AG09319 (cell line): Measurements from ENCODE around the gene TAF9B.
A peak's percentile ranks its signal among the peaks of the same experiment; 100 is the strongest.
"Not testable (repeated sequence)": the region's sequence is repeated elsewhere in the genome, so short reads cannot be mapped to it uniquely, and the experiment has no call there.

Source experiments
- DNase-seq: peaks from one replicate; pipeline ENCODE4 v3.0.0-alpha.2; 2010; ENCODE audit warnings: low read depth; ENCODE audit errors: extremely low read depth
- TF ChIP-seq, protein P1 (sequence below): IDR thresholded peaks from 2 replicates; pipeline ENCODE4 v1.5.1; 2011; ENCODE audit warnings: low read depth, mild to moderate bottlenecking, inconsistent platforms, low read length, moderate library complexity

The TAF9B gene

DNA sequence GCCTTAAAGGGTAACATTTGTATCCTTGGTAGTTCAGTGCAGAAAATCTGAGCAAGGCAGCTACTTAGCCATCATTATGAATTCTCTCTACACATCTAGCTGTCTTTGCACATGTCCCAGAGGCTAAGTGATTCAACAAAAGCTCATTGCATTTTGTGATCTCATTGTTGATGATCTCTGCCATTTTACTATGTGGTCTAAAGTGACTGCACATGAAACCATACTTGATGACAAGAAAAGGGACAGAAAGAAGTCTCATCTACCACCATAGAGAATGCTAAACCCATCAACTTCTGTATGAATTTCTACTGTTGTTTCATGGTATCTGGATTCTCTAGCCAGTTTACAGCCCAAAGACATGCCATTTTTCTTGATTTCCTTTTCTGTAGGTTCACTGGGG, 41.3 kb downstream of the TAF9B start:
- DNase-seq, result no peak
- TF ChIP-seq, protein P1, sequence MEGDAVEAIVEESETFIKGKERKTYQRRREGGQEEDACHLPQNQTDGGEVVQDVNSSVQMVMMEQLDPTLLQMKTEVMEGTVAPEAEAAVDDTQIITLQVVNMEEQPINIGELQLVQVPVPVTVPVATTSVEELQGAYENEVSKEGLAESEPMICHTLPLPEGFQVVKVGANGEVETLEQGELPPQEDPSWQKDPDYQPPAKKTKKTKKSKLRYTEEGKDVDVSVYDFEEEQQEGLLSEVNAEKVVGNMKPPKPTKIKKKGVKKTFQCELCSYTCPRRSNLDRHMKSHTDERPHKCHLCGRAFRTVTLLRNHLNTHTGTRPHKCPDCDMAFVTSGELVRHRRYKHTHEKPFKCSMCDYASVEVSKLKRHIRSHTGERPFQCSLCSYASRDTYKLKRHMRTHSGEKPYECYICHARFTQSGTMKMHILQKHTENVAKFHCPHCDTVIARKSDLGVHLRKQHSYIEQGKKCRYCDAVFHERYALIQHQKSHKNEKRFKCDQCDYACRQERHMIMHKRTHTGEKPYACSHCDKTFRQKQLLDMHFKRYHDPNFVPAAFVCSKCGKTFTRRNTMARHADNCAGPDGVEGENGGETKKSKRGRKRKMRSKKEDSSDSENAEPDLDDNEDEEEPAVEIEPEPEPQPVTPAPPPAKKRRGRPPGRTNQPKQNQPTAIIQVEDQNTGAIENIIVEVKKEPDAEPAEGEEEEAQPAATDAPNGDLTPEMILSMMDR, result no peak

DNA sequence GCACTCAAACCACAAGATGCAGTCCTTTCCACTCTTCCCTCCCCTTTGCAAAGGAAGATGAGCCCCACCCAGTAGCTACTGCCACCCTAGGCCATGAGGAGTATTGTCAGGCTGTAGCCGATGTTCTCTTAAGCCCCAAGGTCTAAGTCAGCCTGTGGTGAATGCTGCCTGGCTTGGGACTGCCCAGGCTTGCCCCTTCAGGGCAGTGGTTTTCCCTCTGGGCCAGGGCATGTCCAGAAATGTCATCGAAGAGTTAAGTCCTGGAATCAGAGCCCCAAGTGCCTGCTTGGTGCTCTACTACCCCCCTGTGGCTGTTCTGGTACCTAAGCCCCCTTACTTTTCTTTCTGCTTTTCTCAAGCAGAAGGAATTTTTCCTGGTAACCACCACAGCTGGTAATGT, 47.2 kb downstream of the TAF9B start:
- no peak for DNase-seq
- TF ChIP-seq, protein P1, result peak; percentile 44

DNA sequence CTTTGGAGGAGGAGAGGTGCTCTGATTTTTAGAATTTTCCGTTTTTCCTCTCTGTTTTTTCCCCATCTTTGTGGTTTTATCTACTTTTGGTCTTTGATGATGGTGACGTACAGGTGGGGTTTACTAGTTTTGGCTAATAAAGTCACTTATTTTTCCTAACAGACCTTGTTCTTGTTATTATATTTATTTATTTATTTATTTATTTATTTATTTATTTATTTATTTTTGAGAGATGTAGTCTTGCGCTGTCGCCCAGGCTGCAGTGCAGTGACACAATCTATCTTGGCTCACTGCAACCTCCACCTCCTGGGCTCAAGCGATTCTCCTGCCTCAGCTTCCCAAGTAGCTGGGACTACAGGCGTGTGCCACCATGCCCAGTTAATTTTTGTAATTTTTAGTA, 58.0 kb downstream of the TAF9B start:
- DNase-seq, result not testable (repeated sequence)
